ENCODE measurements around the gene CA10.

The CA10 gene

GRCh38 chr17:51739245-51739886 is 419.1 kb downstream of the CA10 start:
- Histone ChIP-seq H3K4me1 (ENCODE audit: control insufficient read depth, insufficient read depth, low read length) (no peaks in the 10 kb centered on the region), H3K36me3 (ENCODE audit: control insufficient read depth, insufficient read depth, low read length) (no peaks in the 10 kb centered on the region), H3K4me3 (ENCODE audit: low read length) (no peak overlapping the region), H3K9ac (ENCODE audit: low read length) (no peak overlapping the region), H3K27me3 (ENCODE audit: control insufficient read depth, insufficient read depth, low read length) (no peaks in the 10 kb centered on the region), H3K9me3 (ENCODE audit: control insufficient read depth, low read length) (no peaks in the 10 kb centered on the region)

- H3K4me3 ChIP-seq (ENCODE audit: low read length): no peak overlapping the region
- no peak overlapping the region for H3K9ac ChIP-seq (ENCODE audit: low read length)
- no peaks in the 10 kb centered on the region for H3K9me3 ChIP-seq (ENCODE audit: control insufficient read depth, low read length)
- no peaks in the 10 kb centered on the region for H3K36me3 ChIP-seq (ENCODE audit: control insufficient read depth, insufficient read depth, low read length)
- H3K27me3 ChIP-seq (ENCODE audit: control insufficient read depth, insufficient read depth, low read length): no peaks in the 10 kb centered on the region
- no peaks in the 10 kb centered on the region for H3K4me1 ChIP-seq (ENCODE audit: control insufficient read depth, insufficient read depth, low read length)
Observed at GRCh38 chr17:51736356-51736755, 422.2 kb downstream of the CA10 start.

GRCh38 chr17:51734976-51735375 is 423.5 kb downstream of the CA10 start:
- Histone ChIP-seq H3K4me3 (ENCODE audit: low read length) (no peak overlapping the region), H3K4me1 (ENCODE audit: control insufficient read depth, insufficient read depth, low read length) (no peaks in the 10 kb centered on the region), H3K36me3 (ENCODE audit: control insufficient read depth, insufficient read depth, low read length) (no peaks in the 10 kb centered on the region), H3K9me3 (ENCODE audit: control insufficient read depth, low read length) (no peaks in the 10 kb centered on the region), H3K9ac (ENCODE audit: low read length) (no peak overlapping the region), H3K27me3 (ENCODE audit: control insufficient read depth, insufficient read depth, low read length) (no peaks in the 10 kb centered on the region)

GRCh38 chr17:51734462-51734861 is 424.1 kb downstream of the CA10 start:
- H3K4me1 ChIP-seq (ENCODE audit: control insufficient read depth, insufficient read depth, low read length): no peaks in the 10 kb centered on the region
- no peaks in the 10 kb centered on the region for H3K9me3 ChIP-seq (ENCODE audit: control insufficient read depth, low read length)
- no peak overlapping the region for H3K4me3 ChIP-seq (ENCODE audit: low read length)
- H3K36me3 ChIP-seq (ENCODE audit: control insufficient read depth, insufficient read depth, low read length): no peaks in the 10 kb centered on the region
- no peak overlapping the region for H3K9ac ChIP-seq (ENCODE audit: low read length)
- H3K27me3 ChIP-seq (ENCODE audit: control insufficient read depth, insufficient read depth, low read length): no peaks in the 10 kb centered on the region

GRCh38 chr17:51733166-51733565 is 425.3 kb downstream of the CA10 start:
- no peak overlapping the region for H3K4me3 ChIP-seq (ENCODE audit: low read length)
- no peaks in the 10 kb centered on the region for H3K36me3 ChIP-seq (ENCODE audit: control insufficient read depth, insufficient read depth, low read length)
- H3K9ac ChIP-seq (ENCODE audit: low read length): no peak overlapping the region
- H3K4me1 ChIP-seq (ENCODE audit: control insufficient read depth, insufficient read depth, low read length): no peaks in the 10 kb centered on the region
- H3K27me3 ChIP-seq (ENCODE audit: control insufficient read depth, insufficient read depth, low read length): no peaks in the 10 kb centered on the region
- H3K9me3 ChIP-seq (ENCODE audit: control insufficient read depth, low read length): no peaks in the 10 kb centered on the region

- Histone ChIP-seq H3K36me3 (ENCODE audit: control insufficient read depth, insufficient read depth, low read length) (no peaks in the 10 kb centered on the region), H3K9me3 (ENCODE audit: control insufficient read depth, low read length) (no peaks in the 10 kb centered on the region), H3K9ac (ENCODE audit: low read length) (no peak overlapping the region), H3K4me3 (ENCODE audit: low read length) (no peak overlapping the region), H3K27me3 (ENCODE audit: control insufficient read depth, insufficient read depth, low read length) (no peaks in the 10 kb centered on the region), H3K4me1 (ENCODE audit: control insufficient read depth, insufficient read depth, low read length) (no peaks in the 10 kb centered on the region)
Observed at GRCh38 chr17:51731941-51732722, 426.4 kb downstream of the CA10 start.

GRCh38 chr17:51730303-51731050 is 428.0 kb downstream of the CA10 start:
- no peak overlapping the region for H3K4me3 ChIP-seq (ENCODE audit: low read length)

GRCh38 chr17:51725185-51725584 is 433.3 kb downstream of the CA10 start:
- H3K9me3 ChIP-seq (ENCODE audit: control insufficient read depth, low read length): no peaks in the 10 kb centered on the region
- no peak overlapping the region for H3K4me3 ChIP-seq (ENCODE audit: low read length)
- H3K27me3 ChIP-seq (ENCODE audit: control insufficient read depth, insufficient read depth, low read length): no peaks in the 10 kb centered on the region
- H3K9ac ChIP-seq (ENCODE audit: low read length): no peak overlapping the region
- no peaks in the 10 kb centered on the region for H3K4me1 ChIP-seq (ENCODE audit: control insufficient read depth, insufficient read depth, low read length)
- no peaks in the 10 kb centered on the region for H3K36me3 ChIP-seq (ENCODE audit: control insufficient read depth, insufficient read depth, low read length)

More at GRCh38 chr17:51730303-51731050, 428.0 kb downstream of the CA10 start:
- no peak overlapping the region for H3K9ac ChIP-seq (ENCODE audit: low read length)
- no peaks in the 10 kb centered on the region for H3K9me3 ChIP-seq (ENCODE audit: control insufficient read depth, low read length)
- H3K27me3 ChIP-seq (ENCODE audit: control insufficient read depth, insufficient read depth, low read length): no peaks in the 10 kb centered on the region
- H3K36me3 ChIP-seq (ENCODE audit: control insufficient read depth, insufficient read depth, low read length): no peaks in the 10 kb centered on the region
- H3K4me1 ChIP-seq (ENCODE audit: control insufficient read depth, insufficient read depth, low read length): no peaks in the 10 kb centered on the region

GRCh38 chr17:51724043-51724580 is 434.4 kb downstream of the CA10 start:
- Histone ChIP-seq H3K9ac (ENCODE audit: low read length) (no peak overlapping the region), H3K27me3 (ENCODE audit: control insufficient read depth, insufficient read depth, low read length) (no peaks in the 10 kb centered on the region), H3K36me3 (ENCODE audit: control insufficient read depth, insufficient read depth, low read length) (no peaks in the 10 kb centered on the region), H3K9me3 (ENCODE audit: control insufficient read depth, low read length) (no peaks in the 10 kb centered on the region), H3K4me3 (ENCODE audit: low read length) (no peak overlapping the region), H3K4me1 (ENCODE audit: control insufficient read depth, insufficient read depth, low read length) (no peaks in the 10 kb centered on the region)

GRCh38 chr17:51722994-51723393 is 435.5 kb downstream of the CA10 start:
- H3K9ac ChIP-seq (ENCODE audit: low read length): no peak overlapping the region
- no peaks in the 10 kb centered on the region for H3K36me3 ChIP-seq (ENCODE audit: control insufficient read depth, insufficient read depth, low read length)
- no peaks in the 10 kb centered on the region for H3K27me3 ChIP-seq (ENCODE audit: control insufficient read depth, insufficient read depth, low read length)
- H3K4me3 ChIP-seq (ENCODE audit: low read length): no peak overlapping the region
- no peaks in the 10 kb centered on the region for H3K4me1 ChIP-seq (ENCODE audit: control insufficient read depth, insufficient read depth, low read length)
- no peaks in the 10 kb centered on the region for H3K9me3 ChIP-seq (ENCODE audit: control insufficient read depth, low read length)

- Histone ChIP-seq H3K9ac (ENCODE audit: low read length) (no peak overlapping the region), H3K27me3 (ENCODE audit: control insufficient read depth, insufficient read depth, low read length) (no peaks in the 10 kb centered on the region), H3K36me3 (ENCODE audit: control insufficient read depth, insufficient read depth, low read length) (no peaks in the 10 kb centered on the region), H3K9me3 (ENCODE audit: control insufficient read depth, low read length) (no peaks in the 10 kb centered on the region), H3K4me3 (ENCODE audit: low read length) (no peak overlapping the region), H3K4me1 (ENCODE audit: control insufficient read depth, insufficient read depth, low read length) (no peaks in the 10 kb centered on the region)
Observed at GRCh38 chr17:51721730-51722129, 436.8 kb downstream of the CA10 start.

- H3K4me3 ChIP-seq (ENCODE audit: low read length): no peak overlapping the region
- H3K9ac ChIP-seq (ENCODE audit: low read length): no peak overlapping the region
- no peaks in the 10 kb centered on the region for H3K4me1 ChIP-seq (ENCODE audit: control insufficient read depth, insufficient read depth, low read length)
- no peaks in the 10 kb centered on the region for H3K36me3 ChIP-seq (ENCODE audit: control insufficient read depth, insufficient read depth, low read length)
- H3K27me3 ChIP-seq (ENCODE audit: control insufficient read depth, insufficient read depth, low read length): no peaks in the 10 kb centered on the region
- H3K9me3 ChIP-seq (ENCODE audit: control insufficient read depth, low read length): no peaks in the 10 kb centered on the region
Observed at GRCh38 chr17:51720439-51720838, 438.1 kb downstream of the CA10 start.

All from mucosa of stomach (tissue), 1 donor.